ENCODE measurements around the gene CLASRP. TPM values are rescaled to one million over a fixed set of nuclear protein-coding genes. Genes with fewer than 3 reads are reported as not detected.

Gene CLASRP
- total and polyA plus RNA-seq, 9 of the 15 experiments (the other 6 are each of a cell fraction or from before 2014, with no cell fraction given), result 0.94 to 86.3 (median 44.0) TPM

DNA sequence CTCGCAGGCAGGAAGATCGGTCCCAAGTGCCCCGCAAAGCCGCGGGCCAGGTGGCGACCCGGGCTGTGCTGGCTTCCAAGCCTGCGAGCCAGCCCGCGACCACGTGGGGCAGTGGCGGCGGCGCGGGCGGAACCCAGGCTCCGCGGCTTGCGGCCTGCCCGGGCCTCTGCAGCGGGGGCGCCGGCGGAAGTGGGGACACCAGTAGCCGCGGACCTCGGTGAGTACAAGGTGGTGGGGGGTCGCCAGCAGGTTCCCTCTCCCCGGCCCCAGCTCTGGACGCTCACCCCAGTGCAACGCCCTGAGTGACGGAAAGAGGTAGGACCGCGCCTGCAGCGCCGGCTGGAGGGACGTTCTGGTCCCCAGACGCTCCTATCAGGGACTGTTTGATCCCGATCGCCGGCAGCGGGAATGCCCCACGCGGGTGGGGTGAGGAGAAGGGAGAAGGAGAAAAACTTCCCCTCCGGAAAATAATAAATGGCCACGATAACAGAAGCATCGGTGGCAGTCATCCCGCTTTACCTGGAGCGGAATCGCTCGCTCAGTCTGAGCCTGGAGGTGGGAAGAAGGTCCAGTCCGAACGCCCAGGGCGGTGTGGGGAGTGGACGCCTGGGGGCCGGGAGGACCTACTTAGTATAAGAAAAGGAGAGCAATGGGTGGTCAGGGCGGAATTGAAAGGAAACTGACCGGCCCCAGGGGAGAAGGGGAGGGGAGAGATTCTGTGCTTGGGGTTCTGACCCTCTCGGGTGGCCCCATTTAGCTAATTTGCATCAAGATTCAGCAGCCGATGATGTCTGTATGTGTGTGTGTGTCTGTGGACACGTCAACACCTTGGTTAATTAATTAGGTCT is 40.4 kb downstream of the CLASRP start, which contains the start of gene GEMIN7 (continued):
- TF ChIP-seq, protein P1, sequence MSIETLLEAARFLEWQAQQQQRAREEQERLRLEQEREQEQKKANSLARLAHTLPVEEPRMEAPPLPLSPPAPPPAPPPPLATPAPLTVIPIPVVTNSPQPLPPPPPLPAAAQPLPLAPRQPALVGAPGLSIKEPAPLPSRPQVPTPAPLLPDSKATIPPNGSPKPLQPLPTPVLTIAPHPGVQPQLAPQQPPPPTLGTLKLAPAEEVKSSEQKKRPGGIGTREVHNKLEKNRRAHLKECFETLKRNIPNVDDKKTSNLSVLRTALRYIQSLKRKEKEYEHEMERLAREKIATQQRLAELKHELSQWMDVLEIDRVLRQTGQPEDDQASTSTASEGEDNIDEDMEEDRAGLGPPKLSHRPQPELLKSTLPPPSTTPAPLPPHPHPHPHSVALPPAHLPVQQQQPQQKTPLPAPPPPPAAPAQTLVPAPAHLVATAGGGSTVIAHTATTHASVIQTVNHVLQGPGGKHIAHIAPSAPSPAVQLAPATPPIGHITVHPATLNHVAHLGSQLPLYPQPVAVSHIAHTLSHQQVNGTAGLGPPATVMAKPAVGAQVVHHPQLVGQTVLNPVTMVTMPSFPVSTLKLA (conservative IDR thresholded peaks at IDR 0.05), result peak; percentile 87 to 95
- TF ChIP-seq CREM (IDR thresholded peaks at IDR 0.05; ENCODE audit: low read depth) (peak; percentile 64), ZNF507 (tag; conservative IDR thresholded peaks at IDR 0.05) (no peak), HMG20B (CRISPR knock-in tag; IDR thresholded peaks at IDR 0.05) (no peak; the same call in 1 of the 2 replicates), SPI1 (IDR thresholded peaks at IDR 0.05; ENCODE audit: borderline replicate concordance, low read depth, low read length) (no peak), ZNF316 (IDR thresholded peaks at IDR 0.05) (no peak), TAF9B (IDR thresholded peaks at IDR 0.05; ENCODE audit: partially characterized antibody) (peak; percentile 94), CREB1 (IDR thresholded peaks at IDR 0.05) (peak; percentile 49; the same call in 1 of the 2 replicates), CREB1 (CRISPR knock-in tag; IDR thresholded peaks at IDR 0.05) (peak; percentile 73), SMAD4 (CRISPR knock-in tag; conservative IDR thresholded peaks at IDR 0.05) (peak; percentile 84), EP300 (IDR thresholded peaks at IDR 0.05; ENCODE audit: low read length) (no peak), HEY1 (CRISPR knock-in tag; IDR thresholded peaks at IDR 0.05; ENCODE audit: borderline replicate concordance) (no peak), PTTG1 (tag; IDR thresholded peaks at IDR 0.05; ENCODE audit: low read depth) (no peak), GABPB1 (CRISPR knock-in tag; IDR thresholded peaks at IDR 0.05) (peak; percentile 99), POLR2H (tag; IDR thresholded peaks at IDR 0.05; ENCODE audit: low read depth) (no peak), ZNF764 (CRISPR knock-in tag; IDR thresholded peaks at IDR 0.05; ENCODE audit: low read depth) (no peak; the same call in 1 of the 2 replicates), ZSCAN29 (IDR thresholded peaks at IDR 0.05) (peak; percentile 41; the same call in 1 of the 2 replicates), NCOR1 (IDR thresholded peaks at IDR 0.05) (no peak), ZNF561 (CRISPR knock-in tag; conservative IDR thresholded peaks at IDR 0.05) (no peak), POLR2AphosphoS2 (IDR thresholded peaks at IDR 0.05; ENCODE audit: low read length) (no peak), SNIP1 (IDR thresholded peaks at IDR 0.05; ENCODE audit: low read depth) (no peak)
- TF ChIP-seq, protein P2, sequence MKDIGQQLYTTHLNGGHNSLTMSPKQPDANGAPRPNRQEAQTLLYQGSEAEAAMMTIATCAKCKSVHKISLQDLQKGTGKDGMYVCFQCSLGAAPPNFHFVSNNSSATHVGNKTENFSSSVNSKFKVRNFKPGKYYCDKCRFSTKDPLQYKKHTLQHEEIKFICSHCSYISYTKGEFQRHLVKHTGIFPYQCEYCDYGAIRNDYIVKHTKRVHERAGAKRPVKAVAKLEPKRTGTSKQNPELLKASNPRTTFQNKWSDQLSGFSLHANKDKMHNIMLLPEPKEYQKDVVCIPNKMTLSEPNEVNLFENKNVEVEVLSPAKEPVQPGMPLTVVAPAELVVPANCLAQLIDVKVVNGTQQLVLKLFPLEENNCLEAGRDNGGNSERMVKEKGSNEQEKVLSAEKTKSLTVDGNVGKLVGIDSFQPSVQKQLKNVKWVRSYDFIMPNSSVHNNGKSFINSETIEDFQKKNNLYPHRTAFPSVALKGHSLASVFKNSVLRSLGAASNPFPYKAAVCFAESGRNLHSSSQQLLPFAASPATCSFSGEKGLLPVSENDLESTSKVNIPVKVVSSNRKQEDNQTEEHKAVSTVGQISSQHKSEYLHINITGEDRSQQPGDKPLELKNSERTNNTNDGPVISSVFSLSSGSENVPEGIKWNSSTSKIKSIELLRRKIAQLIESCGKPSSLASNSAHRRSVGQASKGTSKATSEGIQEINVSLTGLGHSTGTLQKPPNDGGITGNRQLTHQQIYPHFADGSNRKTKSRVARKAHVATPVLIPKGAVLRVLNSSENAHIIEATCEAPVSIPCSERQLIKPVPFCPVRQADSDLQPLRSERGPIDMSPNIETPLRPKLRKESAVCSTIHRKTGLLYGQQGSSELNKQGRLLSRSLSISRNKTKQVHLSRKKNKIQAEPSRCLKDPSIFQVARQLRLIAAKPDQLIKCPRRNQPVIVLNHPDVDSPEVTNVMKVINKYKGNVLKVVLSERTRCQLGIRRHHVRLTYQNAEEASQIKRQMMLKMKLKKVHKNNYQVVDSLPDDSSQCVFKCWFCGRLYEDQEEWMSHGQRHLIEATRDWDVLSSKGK (CRISPR knock-in tag; IDR thresholded peaks at IDR 0.05), result no peak
- TF ChIP-seq, protein P3, sequence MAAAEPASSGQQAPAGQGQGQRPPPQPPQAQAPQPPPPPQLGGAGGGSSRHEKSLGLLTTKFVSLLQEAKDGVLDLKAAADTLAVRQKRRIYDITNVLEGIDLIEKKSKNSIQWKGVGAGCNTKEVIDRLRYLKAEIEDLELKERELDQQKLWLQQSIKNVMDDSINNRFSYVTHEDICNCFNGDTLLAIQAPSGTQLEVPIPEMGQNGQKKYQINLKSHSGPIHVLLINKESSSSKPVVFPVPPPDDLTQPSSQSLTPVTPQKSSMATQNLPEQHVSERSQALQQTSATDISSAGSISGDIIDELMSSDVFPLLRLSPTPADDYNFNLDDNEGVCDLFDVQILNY (CRISPR knock-in tag; IDR thresholded peaks at IDR 0.05), result 0 out of 2 replicates have a peak, but pooled peaks have one; percentile 64
- TF ChIP-seq, protein P4, sequence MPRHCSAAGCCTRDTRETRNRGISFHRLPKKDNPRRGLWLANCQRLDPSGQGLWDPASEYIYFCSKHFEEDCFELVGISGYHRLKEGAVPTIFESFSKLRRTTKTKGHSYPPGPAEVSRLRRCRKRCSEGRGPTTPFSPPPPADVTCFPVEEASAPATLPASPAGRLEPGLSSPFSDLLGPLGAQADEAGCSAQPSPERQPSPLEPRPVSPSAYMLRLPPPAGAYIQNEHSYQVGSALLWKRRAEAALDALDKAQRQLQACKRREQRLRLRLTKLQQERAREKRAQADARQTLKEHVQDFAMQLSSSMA (CRISPR knock-in tag; IDR thresholded peaks at IDR 0.05), result peak; percentile 90
